Endodermal cell (in vitro differentiated cells): Measurements from ENCODE around the gene CCSER1. TPM values are rescaled to one million over a fixed set of nuclear protein-coding genes. Genes with fewer than 3 reads are reported as not detected.

Experiments used
- DNase-seq: peaks from one replicate; pipeline ENCODE4 v3.0.0-alpha.2; 2017
- H3K27ac ChIP-seq: 2 replicates; pipeline ENCODE4 v1.5.1; 2013; ENCODE audit warnings: mild to moderate bottlenecking, low read depth, low read length, moderate library complexity
- H3K27me3 ChIP-seq: 2 replicates; pipeline ENCODE4 v1.6.1; 2013; ENCODE audit warnings: mild to moderate bottlenecking, low read length, moderate library complexity; ENCODE audit not compliant: insufficient read depth, control insufficient read depth, poor library complexity, severe bottlenecking
- H3K36me3 ChIP-seq: 2 replicates; pipeline ENCODE4 v1.7.0; 2013; ENCODE audit warnings: mild to moderate bottlenecking, low read length, moderate library complexity; ENCODE audit not compliant: control insufficient read depth, insufficient read depth
- H3K4me1 ChIP-seq: one replicate; pipeline ENCODE4 v1.7.0; 2013; ENCODE audit warnings: low read length; ENCODE audit not compliant: control insufficient read depth, insufficient read depth
- H3K4me3 ChIP-seq: 2 replicates; pipeline ENCODE4 v1.5.1; 2013; ENCODE audit warnings: mild to moderate bottlenecking, low read length, moderate library complexity
- H3K9ac ChIP-seq: 2 replicates; pipeline ENCODE4 v1.6.1; 2013; ENCODE audit warnings: mild to moderate bottlenecking, low read length, moderate library complexity; ENCODE audit not compliant: poor library complexity, severe bottlenecking; ENCODE audit errors: extremely low read depth
- H3K9me3 ChIP-seq: 2 replicates; pipeline ENCODE4 v1.6.1; 2013; ENCODE audit warnings: mild to moderate bottlenecking, low read length, moderate library complexity; ENCODE audit not compliant: control insufficient read depth
- H3K27ac Mint-ChIP-seq: 2 replicates; pipeline ENCODE4 v1.8.0; 2020; ENCODE audit warnings: mixed read lengths
- H3K27me3 Mint-ChIP-seq: 2 replicates; pipeline ENCODE4 v1.8.0; 2021; ENCODE audit warnings: mild to moderate bottlenecking, mixed read lengths; ENCODE audit not compliant: insufficient read depth
- H3K36me3 Mint-ChIP-seq: 2 replicates; pipeline ENCODE4 v1.8.0; 2020; ENCODE audit warnings: low read depth, mixed read lengths
- H3K4me1 Mint-ChIP-seq: 2 replicates; pipeline ENCODE4 v1.8.0; 2020; ENCODE audit warnings: mixed read lengths
- H3K4me3 Mint-ChIP-seq: 2 replicates; pipeline ENCODE4 v1.8.0; 2020; ENCODE audit warnings: mild to moderate bottlenecking, moderate library complexity, mixed read lengths
- H3K9me3 Mint-ChIP-seq: 2 replicates; pipeline ENCODE4 v1.8.0; 2020; ENCODE audit warnings: mild to moderate bottlenecking, mixed read lengths
- CTCF ChIP-seq: fragments of 200-600 bp; sonication (generic); conservative IDR thresholded peaks from 2 replicates; pipeline ENCODE4 v1.5.0; 2021; ENCODE audit warnings: antibody characterized with exemption, mild to moderate bottlenecking
- WGBS, 2 experiments: methylation state at CpG; one replicate each; pipeline versions ENCODE4 v1.1.5 to v1.1.7; 2013; ENCODE audit warnings: missing lambda C conversion rate in 2 of 2, mixed read lengths in 1 of 2; ENCODE audit not compliant: insufficient coverage in 1 of 2, insufficient read length in 1 of 2; 5-methylcytosine and 5-hydroxymethylcytosine counted together
- total RNA-seq, 2 donors: library from RNA; stranded (reverse); fragmentation: NEBNext Ultra II Directional in 1 of 2; extraction: Animal tissue kit (Norgen Biotek cat#: 25700) in 1 of 2; gene quantifications; 2 replicates in 1 of 2; 3 replicates in 1 of 2; pipeline ENCODE4 v1.2.1, GENCODE V29; 2021

Gene CCSER1
- total RNA-seq, 2 donors from 2014 or later: 1.1 to 2.2 TPM

GRCh38 chr4:90227177-90227576 is 100.0 kb downstream of the CCSER1 start:
- Mint-ChIP-seq H3K9me3 (peaks cover 28% of the 10 kb centered on the region), H3K4me1 (no peaks in the 10 kb centered on the region), H3K36me3 (no peaks in the 10 kb centered on the region), H3K4me3 (no peak overlapping the region), H3K27me3 (no peaks in the 10 kb centered on the region), H3K27ac (no peak overlapping the region)
- no peak overlapping the region for H3K4me3 ChIP-seq
- peaks cover 7% of the 10 kb centered on the region for H3K9me3 ChIP-seq
- H3K27me3 ChIP-seq: no peaks in the 10 kb centered on the region
- 98% methylated on average over 3 of the region's 3 CpGs; no CpG with 5 or more reads in 1 of the 2 experiments for WGBS, 2 experiments
- H3K9ac ChIP-seq: no peak overlapping the region
- no peak for TF ChIP-seq CTCF
- DNase-seq: no peak
- no peaks in the 10 kb centered on the region for H3K4me1 ChIP-seq
- H3K27ac ChIP-seq: no peak overlapping the region
- H3K36me3 ChIP-seq: no peaks in the 10 kb centered on the region

GRCh38 chr4:90234916-90235547 is 107.8 kb downstream of the CCSER1 start:
- Mint-ChIP-seq H3K27ac (no peak overlapping the region), H3K27me3 (no peaks in the 10 kb centered on the region), H3K4me3 (no peak overlapping the region), H3K9me3 (peaks cover 3% of the 10 kb centered on the region), H3K36me3 (no peaks in the 10 kb centered on the region), H3K4me1 (peaks cover 18% of the 10 kb centered on the region)
- no peak for DNase-seq
- Histone ChIP-seq H3K9ac (no peak overlapping the region), H3K9me3 (no peaks in the 10 kb centered on the region), H3K4me1 (peaks cover 8% of the 10 kb centered on the region), H3K36me3 (no peaks in the 10 kb centered on the region), H3K4me3 (no peak overlapping the region), H3K27ac (no peak overlapping the region), H3K27me3 (no peaks in the 10 kb centered on the region)
- no peak for TF ChIP-seq CTCF
- 89 to 94% methylated on average over 7 to 8 of the region's 8 CpGs for WGBS, 2 experiments

- Histone ChIP-seq H3K4me3 (no peak overlapping the region), H3K9ac (no peak overlapping the region), H3K36me3 (no peaks in the 10 kb centered on the region), H3K4me1 (peaks cover 8% of the 10 kb centered on the region), H3K9me3 (no peaks in the 10 kb centered on the region), H3K27me3 (no peaks in the 10 kb centered on the region), H3K27ac (no peak overlapping the region)
- peaks cover 18% of the 10 kb centered on the region for H3K4me1 Mint-ChIP-seq
- no peak overlapping the region for H3K27ac Mint-ChIP-seq
- peaks cover 1% of the 10 kb centered on the region for H3K9me3 Mint-ChIP-seq
- H3K27me3 Mint-ChIP-seq: no peaks in the 10 kb centered on the region
- WGBS, 2 experiments: 89 to 92% methylated on average over 1 to 4 of the region's 4 CpGs
- no peak overlapping the region for H3K4me3 Mint-ChIP-seq
- DNase-seq: no peak
- no peak for TF ChIP-seq CTCF
- no peaks in the 10 kb centered on the region for H3K36me3 Mint-ChIP-seq
Observed at GRCh38 chr4:90237751-90238530, 110.7 kb downstream of the CCSER1 start.
